Neural cell (in vitro differentiated cells): ENCODE results near the gene INO80.
"Not testable (repeated sequence)": the region's sequence is repeated elsewhere in the genome, so short reads cannot be mapped to it uniquely, and the experiment has no call there.

ENCODE experiments used
- EP300 ChIP-seq: fragments of 450-650 bp; conservative IDR thresholded peaks from 2 replicates; pipeline ENCODE4 v1.6.1; 2014; ENCODE audit warnings: antibody characterized with exemption, mild to moderate bottlenecking, moderate library complexity; ENCODE audit not compliant: poor library complexity, severe bottlenecking
- EZH2 ChIP-seq: fragments of 200-600, 300-800 bp; shearing (Covaris generic), sonication (generic); IDR thresholded peaks from 2 replicates; pipeline ENCODE4 v1.6.1; 2014; ENCODE audit warnings: antibody characterized with exemption, low read length, borderline replicate concordance, mild to moderate bottlenecking; ENCODE audit not compliant: insufficient read depth, poor library complexity, severe bottlenecking
- MXI1 ChIP-seq: fragments of 450-650 bp; conservative IDR thresholded peaks from 2 replicates; pipeline ENCODE4 v1.6.1; 2014; ENCODE audit warnings: antibody characterized with exemption, mild to moderate bottlenecking; ENCODE audit not compliant: poor library complexity, severe bottlenecking
- POLR2AphosphoS5 ChIP-seq: IDR thresholded peaks from 2 replicates; pipeline ENCODE4 v1.6.1; 2012
- RAD21 ChIP-seq: fragments of 450-650 bp; conservative IDR thresholded peaks from 2 replicates; pipeline ENCODE4 v1.6.1; 2014; ENCODE audit warnings: antibody characterized with exemption, mild to moderate bottlenecking, moderate library complexity
- SMC3 ChIP-seq: fragments of 450-650 bp; conservative IDR thresholded peaks from 2 replicates; pipeline ENCODE4 v1.6.1; 2014; ENCODE audit warnings: antibody characterized with exemption, mild to moderate bottlenecking, moderate library complexity; ENCODE audit not compliant: poor library complexity
- TAF1 ChIP-seq: IDR thresholded peaks from 2 replicates; pipeline ENCODE4 v1.6.1; 2012; ENCODE audit warnings: low read depth
- TF ChIP-seq, protein P1 (sequence below): fragments of 450-650 bp; IDR thresholded peaks from 2 replicates; pipeline ENCODE4 v1.5.1; 2014; ENCODE audit warnings: antibody characterized with exemption, mild to moderate bottlenecking, moderate library complexity; ENCODE audit not compliant: poor library complexity, severe bottlenecking
- TF ChIP-seq, protein P2 (sequence below): IDR thresholded peaks from 2 replicates; pipeline ENCODE4 v1.6.1; 2012; ENCODE audit warnings: borderline replicate concordance

DNA sequence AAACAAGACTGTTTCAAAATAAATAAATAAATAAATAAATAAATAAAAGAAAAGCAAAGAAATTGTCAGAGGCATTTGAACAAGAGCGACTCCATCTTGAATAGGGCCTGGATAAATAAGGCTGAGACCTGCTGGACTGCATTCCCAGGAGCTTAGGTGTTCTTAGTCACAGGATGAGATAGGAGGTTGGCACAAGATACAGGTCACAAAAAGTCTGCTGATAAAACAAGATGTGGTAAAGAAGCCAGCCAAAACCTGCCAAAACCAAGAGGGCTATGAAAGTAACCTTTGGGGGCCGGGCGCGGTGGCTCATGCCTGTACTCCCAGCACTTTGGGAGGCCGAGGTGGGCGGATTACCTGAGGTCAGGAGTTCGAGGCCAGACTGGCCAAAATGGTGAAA, 23.0 kb upstream of the INO80 start:
- TF ChIP-seq, protein P1, sequence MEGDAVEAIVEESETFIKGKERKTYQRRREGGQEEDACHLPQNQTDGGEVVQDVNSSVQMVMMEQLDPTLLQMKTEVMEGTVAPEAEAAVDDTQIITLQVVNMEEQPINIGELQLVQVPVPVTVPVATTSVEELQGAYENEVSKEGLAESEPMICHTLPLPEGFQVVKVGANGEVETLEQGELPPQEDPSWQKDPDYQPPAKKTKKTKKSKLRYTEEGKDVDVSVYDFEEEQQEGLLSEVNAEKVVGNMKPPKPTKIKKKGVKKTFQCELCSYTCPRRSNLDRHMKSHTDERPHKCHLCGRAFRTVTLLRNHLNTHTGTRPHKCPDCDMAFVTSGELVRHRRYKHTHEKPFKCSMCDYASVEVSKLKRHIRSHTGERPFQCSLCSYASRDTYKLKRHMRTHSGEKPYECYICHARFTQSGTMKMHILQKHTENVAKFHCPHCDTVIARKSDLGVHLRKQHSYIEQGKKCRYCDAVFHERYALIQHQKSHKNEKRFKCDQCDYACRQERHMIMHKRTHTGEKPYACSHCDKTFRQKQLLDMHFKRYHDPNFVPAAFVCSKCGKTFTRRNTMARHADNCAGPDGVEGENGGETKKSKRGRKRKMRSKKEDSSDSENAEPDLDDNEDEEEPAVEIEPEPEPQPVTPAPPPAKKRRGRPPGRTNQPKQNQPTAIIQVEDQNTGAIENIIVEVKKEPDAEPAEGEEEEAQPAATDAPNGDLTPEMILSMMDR = not testable (repeated sequence)
- not testable (repeated sequence) for TF ChIP-seq POLR2AphosphoS5, EP300, EZH2, RAD21, TAF1, SMC3, MXI1
- TF ChIP-seq, protein P2, sequence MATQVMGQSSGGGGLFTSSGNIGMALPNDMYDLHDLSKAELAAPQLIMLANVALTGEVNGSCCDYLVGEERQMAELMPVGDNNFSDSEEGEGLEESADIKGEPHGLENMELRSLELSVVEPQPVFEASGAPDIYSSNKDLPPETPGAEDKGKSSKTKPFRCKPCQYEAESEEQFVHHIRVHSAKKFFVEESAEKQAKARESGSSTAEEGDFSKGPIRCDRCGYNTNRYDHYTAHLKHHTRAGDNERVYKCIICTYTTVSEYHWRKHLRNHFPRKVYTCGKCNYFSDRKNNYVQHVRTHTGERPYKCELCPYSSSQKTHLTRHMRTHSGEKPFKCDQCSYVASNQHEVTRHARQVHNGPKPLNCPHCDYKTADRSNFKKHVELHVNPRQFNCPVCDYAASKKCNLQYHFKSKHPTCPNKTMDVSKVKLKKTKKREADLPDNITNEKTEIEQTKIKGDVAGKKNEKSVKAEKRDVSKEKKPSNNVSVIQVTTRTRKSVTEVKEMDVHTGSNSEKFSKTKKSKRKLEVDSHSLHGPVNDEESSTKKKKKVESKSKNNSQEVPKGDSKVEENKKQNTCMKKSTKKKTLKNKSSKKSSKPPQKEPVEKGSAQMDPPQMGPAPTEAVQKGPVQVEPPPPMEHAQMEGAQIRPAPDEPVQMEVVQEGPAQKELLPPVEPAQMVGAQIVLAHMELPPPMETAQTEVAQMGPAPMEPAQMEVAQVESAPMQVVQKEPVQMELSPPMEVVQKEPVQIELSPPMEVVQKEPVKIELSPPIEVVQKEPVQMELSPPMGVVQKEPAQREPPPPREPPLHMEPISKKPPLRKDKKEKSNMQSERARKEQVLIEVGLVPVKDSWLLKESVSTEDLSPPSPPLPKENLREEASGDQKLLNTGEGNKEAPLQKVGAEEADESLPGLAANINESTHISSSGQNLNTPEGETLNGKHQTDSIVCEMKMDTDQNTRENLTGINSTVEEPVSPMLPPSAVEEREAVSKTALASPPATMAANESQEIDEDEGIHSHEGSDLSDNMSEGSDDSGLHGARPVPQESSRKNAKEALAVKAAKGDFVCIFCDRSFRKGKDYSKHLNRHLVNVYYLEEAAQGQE = not testable (repeated sequence)
